NCI-H345 treated with DMSO at 0.1 percent for 48 hours (cell line): ENCODE measurements around the gene DYNC2LI1.
"Not testable (repeated sequence)": the region's sequence is repeated elsewhere in the genome, so short reads cannot be mapped to it uniquely, and the experiment has no call there.

ENCODE experiments used
- DNase-seq: peaks from one replicate; lab custom pipeline; 2025; ENCODE audit not compliant: unreplicated experiment; lab: John Stamatoyannopoulos, UW

DYNC2LI1 gene

GRCh38 chr2:43773876-43774613, at the start of gene DYNC2LI1:
Gene DYNC2LI1, plus strand, starts transcription at chr2:43774039. Its CDS starts 100 bp downstream, at chr2:43774139.
- peak; percentile 79 for DNase-seq

GRCh38 chr2:43724728-43725526, 48.9 kb upstream of the DYNC2LI1 start:
- DNase-seq = no peak

- no peak for DNase-seq
These were observed 48.1 kb upstream of the DYNC2LI1 start for GRCh38 chr2:43725711-43726246.

- DNase-seq = not testable (repeated sequence)
These were observed 46.7 kb upstream of the DYNC2LI1 start for GRCh38 chr2:43726961-43727633.

- no peak for DNase-seq
These were observed 46.2 kb upstream of the DYNC2LI1 start for GRCh38 chr2:43727634-43728014.

- no peak for DNase-seq
These were observed 44.2 kb upstream of the DYNC2LI1 start for GRCh38 chr2:43729491-43730174.

GRCh38 chr2:43731211-43731610, 42.6 kb upstream of the DYNC2LI1 start:
- no peak for DNase-seq

- DNase-seq = no peak
These were observed 37.2 kb upstream of the DYNC2LI1 start for GRCh38 chr2:43736637-43737036.

- no peak for DNase-seq
These were observed 36.6 kb upstream of the DYNC2LI1 start for GRCh38 chr2:43737097-43737854.

GRCh38 chr2:43737855-43738254, 36.0 kb upstream of the DYNC2LI1 start:
- DNase-seq = no peak

GRCh38 chr2:43738257-43738656, 35.6 kb upstream of the DYNC2LI1 start:
- no peak for DNase-seq

- DNase-seq = no peak
These were observed 30.1 kb upstream of the DYNC2LI1 start for GRCh38 chr2:43743706-43744105.

GRCh38 chr2:43745457-43745856, 28.4 kb upstream of the DYNC2LI1 start:
- no peak for DNase-seq

- DNase-seq = no peak
These were observed 25.5 kb upstream of the DYNC2LI1 start for GRCh38 chr2:43748333-43748732.

GRCh38 chr2:43749583-43749982, 24.3 kb upstream of the DYNC2LI1 start:
- DNase-seq = no peak

GRCh38 chr2:43751476-43751990, 22.3 kb upstream of the DYNC2LI1 start:
- DNase-seq = no peak

- DNase-seq = no peak
These were observed 21.5 kb upstream of the DYNC2LI1 start for GRCh38 chr2:43752302-43752701.

GRCh38 chr2:43754180-43754579, 19.7 kb upstream of the DYNC2LI1 start:
- no peak for DNase-seq

GRCh38 chr2:43758739-43759138, 15.1 kb upstream of the DYNC2LI1 start:
- DNase-seq = no peak

- no peak for DNase-seq
These were observed 14.6 kb upstream of the DYNC2LI1 start for GRCh38 chr2:43759195-43759594.
